ENCODE data around the gene ACYP2. TPM values are rescaled to one million over a fixed set of nuclear protein-coding genes. Genes with fewer than 3 reads are reported as not detected.

ACYP2 gene
- total RNA-seq, 1 donor from 2014 or later: 8.7 TPM

GRCh38 chr2:54149638-54150441 is 34.4 kb downstream of the ACYP2 start:
- no peak for DNase-seq (ENCODE audit: low read depth in 2 of 2)

- no peak for DNase-seq (ENCODE audit: low read depth in 2 of 2)
Measured at GRCh38 chr2:54158311-54158710, 42.9 kb downstream of the ACYP2 start.

- peak in 1 of 2 donors; percentile 21 for DNase-seq (ENCODE audit: low read depth in 2 of 2)
Measured at GRCh38 chr2:54161660-54162424, 46.4 kb downstream of the ACYP2 start.

DNA sequence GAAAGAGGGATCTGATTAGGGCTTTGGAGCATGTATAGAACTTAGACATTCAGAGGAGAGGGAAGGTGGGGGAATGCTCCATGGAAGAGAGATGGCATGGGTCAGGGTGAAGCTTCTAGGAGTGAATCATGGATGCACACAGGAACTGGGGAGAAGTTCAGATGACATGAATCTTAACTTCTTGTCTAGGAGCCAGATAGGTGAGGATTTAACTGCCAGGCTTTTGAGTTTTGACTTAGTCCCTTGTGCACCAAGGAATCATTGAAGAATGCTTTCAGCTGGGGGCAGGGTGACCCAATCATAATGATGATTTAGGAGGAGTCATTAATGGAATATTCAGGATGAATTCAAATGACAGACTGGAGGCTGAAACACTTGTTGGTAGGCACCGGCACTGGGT is 48.7 kb downstream of the ACYP2 start:
- no peak for DNase-seq (ENCODE audit: low read depth in 2 of 2)

DNA sequence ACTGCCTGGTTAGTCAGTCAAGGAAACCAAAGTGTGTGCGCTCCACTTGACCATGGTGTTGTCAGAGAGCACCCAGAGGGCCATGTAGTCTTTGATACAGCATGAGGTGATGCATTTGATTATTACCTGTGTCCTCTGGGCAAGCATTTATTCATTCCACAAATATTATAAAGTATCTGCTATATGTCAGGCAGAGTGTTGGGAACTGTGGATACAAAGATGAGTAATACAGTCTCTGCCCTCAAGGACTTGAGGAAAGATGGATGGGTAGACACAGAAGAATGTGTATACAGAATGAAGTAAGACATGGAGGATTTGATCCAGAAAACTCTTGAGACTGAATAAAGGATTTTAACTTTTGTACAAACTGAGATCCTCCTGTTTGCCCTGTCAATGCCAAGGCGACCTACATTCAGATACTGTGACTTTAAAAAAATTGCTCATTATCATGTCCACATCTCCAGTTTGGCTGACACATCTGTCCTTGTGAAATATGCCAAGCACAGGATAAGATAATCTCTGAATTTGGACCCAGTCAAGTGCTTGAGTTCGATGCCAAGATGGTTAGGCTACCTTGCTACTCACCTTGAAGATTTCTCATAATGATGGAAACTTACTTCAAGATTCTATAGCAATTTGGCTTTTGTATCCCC is 50.8 kb downstream of the ACYP2 start:
- DNase-seq (ENCODE audit: low read depth in 2 of 2): no peak

DNA sequence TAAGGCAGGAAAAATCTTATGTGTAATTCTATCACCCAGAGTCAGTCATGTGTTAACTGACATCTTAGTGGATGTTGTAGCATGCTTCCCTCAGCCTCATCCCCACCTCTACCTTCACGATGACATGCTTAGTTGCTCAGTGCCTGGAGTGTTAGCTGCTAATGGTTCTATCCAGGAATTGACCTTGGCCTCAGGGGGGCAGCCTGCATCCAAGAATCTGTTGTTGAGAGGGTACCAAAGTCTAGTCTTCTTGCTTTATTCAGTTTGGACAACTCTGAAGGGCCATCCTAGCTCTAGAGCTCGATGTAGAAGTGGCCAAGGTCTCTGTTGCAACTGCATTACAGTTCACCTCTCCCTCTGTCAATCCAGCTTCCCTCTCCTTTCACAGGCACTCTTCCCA is 61.2 kb downstream of the ACYP2 start:
- peak; percentile 57 to 68 for DNase-seq (ENCODE audit: low read depth in 2 of 2)

- DNase-seq (ENCODE audit: low read depth in 2 of 2): no peak
Measured at GRCh38 chr2:54183281-54183680, 67.9 kb downstream of the ACYP2 start.

DNA sequence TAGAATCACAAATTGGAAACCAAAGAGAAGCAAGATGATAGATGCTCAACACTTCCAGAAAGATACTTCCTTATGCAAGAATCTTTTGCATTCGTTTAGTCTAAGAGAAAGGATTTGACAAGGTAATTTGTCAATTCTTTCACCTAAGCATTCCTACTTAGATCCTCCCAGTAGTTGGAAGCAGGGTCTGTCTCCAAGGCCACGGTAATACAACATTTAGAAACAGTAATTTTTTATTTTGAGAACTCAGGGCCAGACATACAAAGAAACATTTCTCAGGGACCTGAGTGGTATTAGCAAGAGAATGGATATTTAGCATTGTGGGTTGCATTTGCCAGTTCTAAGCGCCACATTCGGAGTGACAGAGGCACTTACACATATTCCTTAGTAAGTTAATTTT is 68.6 kb downstream of the ACYP2 start:
- no peak for DNase-seq (ENCODE audit: low read depth in 2 of 2)

DNA sequence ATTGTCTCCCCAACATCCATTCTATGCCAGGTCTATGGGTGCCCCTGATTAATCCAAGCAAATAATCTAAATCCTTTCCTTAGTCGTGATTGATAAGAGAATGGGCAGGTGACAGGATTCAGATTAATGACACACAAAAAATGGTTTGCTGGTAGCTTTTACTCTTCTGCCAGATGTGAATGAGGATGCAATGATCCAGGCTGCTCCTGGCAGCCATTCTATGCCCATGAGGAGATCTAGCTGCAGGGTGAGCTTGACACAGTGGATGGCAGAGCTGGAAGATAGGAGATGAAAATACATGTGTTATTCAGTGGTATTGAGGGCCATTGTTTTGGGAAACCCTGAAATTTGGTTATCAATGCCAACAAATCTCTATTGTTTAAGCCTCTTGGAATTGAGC is 69.7 kb downstream of the ACYP2 start:
- no peak for DNase-seq (ENCODE audit: low read depth in 2 of 2)

GRCh38 chr2:54187331-54187730 is 71.9 kb downstream of the ACYP2 start:
- no peak for DNase-seq (ENCODE audit: low read depth in 2 of 2)

GRCh38 chr2:54189539-54189938 is 74.1 kb downstream of the ACYP2 start:
- DNase-seq (ENCODE audit: low read depth in 2 of 2): no peak

GRCh38 chr2:54191361-54192135 is 76.1 kb downstream of the ACYP2 start:
- no peak for DNase-seq (ENCODE audit: low read depth in 2 of 2)

GRCh38 chr2:54194761-54195750 is 79.6 kb downstream of the ACYP2 start:
- DNase-seq (ENCODE audit: low read depth in 2 of 2): no peak

GRCh38 chr2:54196646-54197045 is 81.2 kb downstream of the ACYP2 start:
- DNase-seq (ENCODE audit: low read depth in 2 of 2): no peak

DNA sequence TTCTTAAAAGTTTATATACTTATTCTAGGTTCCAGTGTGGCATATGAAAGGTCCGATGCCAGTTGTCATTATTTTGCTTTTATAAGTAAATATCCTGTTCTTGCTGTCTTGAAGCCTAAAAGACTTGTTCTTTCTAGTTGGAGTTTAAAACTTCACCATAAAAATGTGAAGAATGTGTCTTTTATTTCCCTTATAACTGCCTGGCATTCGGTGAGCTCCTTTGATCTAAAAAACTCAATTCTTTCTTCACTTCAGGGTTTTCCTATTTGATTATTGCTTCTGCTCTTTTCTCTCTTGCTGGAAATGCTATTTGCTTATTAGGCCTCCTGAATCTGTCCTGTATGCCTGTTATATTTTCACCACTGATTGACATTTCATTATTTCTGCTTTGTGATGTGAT is 89.1 kb downstream of the ACYP2 start:
- no peak for DNase-seq (ENCODE audit: low read depth in 2 of 2)

DNA sequence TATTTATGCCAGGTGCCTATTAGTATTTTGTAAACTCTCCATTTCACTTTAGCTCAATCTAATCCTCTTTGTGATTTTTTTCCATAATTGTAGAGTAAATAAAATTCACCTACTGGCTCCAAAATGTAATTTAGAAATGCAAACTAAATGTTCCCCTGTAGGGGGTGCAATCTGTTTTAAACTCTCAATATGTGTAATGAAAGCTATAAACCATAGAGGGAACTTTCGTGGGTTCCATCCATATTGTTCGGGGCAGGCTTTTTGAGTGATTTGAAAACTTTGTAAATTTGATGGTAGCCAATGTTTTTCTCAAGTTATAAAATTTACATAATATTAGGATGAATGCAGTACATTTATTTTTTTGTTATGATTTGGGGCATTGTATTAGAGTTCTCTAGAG is 91.2 kb downstream of the ACYP2 start:
- DNase-seq (ENCODE audit: low read depth in 2 of 2): peak; percentile 64 to 83

GRCh38 chr2:54207666-54208195 is 92.3 kb downstream of the ACYP2 start:
- DNase-seq (ENCODE audit: low read depth in 2 of 2): peak; percentile 47 to 64

GRCh38 chr2:54208364-54209240 is 93.2 kb downstream of the ACYP2 start:
- peak; percentile 21 to 62 for DNase-seq (ENCODE audit: low read depth in 2 of 2)

DNA sequence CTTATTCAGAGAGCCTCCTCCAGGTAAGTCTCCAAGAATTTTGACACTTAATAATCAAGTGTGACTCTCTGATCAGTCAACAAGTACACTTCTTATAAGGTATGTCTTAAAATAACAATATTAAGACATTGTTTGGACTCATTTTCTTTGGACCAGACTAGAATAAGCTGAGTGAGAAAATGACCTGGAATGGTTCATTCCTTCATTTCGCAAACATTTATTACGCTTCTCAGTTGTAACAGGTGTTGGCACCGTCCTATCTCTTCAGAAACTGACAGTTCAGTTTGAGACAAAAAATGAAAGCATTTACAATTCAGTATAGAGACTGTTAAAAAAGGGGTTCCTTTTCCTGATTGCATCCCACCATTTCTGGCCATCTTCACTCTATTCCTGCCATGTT is 94.0 kb downstream of the ACYP2 start:
- no peak for DNase-seq (ENCODE audit: low read depth in 2 of 2)

Data from lung microvascular endothelial cell (primary cell).